ENCODE measurements around the gene ZNF213. TPM values are rescaled to one million over a fixed set of nuclear protein-coding genes. Genes with fewer than 3 reads are reported as not detected.

Gene ZNF213
- total and polyA plus RNA-seq, 2 experiments from 2014 or later, result 2.9 to 10.4 TPM

DNA sequence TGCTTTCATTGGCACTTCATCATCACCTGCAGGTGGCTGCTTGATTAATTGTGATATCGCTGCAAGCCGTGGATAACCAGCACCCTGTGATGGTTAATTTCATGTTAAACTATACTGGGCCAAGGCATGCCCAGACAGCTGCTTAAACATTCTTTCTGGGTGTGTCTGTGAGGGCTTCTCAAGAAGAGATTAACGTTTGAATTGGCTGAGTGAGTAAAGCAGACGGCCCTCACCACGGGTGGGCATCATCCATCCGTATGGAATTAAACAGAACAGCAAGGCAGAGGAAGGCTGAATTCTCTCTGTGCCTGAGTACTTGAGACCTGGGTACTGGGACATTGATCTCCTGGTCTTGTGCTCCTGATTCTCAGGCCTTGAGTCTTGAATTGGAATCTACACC, 7.1 kb upstream of the ZNF213 start (continued):
- TF ChIP-seq, protein P1, sequence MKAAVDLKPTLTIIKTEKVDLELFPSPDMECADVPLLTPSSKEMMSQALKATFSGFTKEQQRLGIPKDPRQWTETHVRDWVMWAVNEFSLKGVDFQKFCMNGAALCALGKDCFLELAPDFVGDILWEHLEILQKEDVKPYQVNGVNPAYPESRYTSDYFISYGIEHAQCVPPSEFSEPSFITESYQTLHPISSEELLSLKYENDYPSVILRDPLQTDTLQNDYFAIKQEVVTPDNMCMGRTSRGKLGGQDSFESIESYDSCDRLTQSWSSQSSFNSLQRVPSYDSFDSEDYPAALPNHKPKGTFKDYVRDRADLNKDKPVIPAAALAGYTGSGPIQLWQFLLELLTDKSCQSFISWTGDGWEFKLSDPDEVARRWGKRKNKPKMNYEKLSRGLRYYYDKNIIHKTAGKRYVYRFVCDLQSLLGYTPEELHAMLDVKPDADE (IDR thresholded peaks at IDR 0.05), result no peak
- TF ChIP-seq JUNB (IDR thresholded peaks at IDR 0.05; ENCODE audit: unreplicated experiment) (no peak), STAT1 (IDR thresholded peaks at IDR 0.05; ENCODE audit: unreplicated experiment) (no peak), ZNF114 (CRISPR knock-in tag; IDR thresholded peaks at IDR 0.05) (no peak)
- TF ChIP-seq, protein P2, sequence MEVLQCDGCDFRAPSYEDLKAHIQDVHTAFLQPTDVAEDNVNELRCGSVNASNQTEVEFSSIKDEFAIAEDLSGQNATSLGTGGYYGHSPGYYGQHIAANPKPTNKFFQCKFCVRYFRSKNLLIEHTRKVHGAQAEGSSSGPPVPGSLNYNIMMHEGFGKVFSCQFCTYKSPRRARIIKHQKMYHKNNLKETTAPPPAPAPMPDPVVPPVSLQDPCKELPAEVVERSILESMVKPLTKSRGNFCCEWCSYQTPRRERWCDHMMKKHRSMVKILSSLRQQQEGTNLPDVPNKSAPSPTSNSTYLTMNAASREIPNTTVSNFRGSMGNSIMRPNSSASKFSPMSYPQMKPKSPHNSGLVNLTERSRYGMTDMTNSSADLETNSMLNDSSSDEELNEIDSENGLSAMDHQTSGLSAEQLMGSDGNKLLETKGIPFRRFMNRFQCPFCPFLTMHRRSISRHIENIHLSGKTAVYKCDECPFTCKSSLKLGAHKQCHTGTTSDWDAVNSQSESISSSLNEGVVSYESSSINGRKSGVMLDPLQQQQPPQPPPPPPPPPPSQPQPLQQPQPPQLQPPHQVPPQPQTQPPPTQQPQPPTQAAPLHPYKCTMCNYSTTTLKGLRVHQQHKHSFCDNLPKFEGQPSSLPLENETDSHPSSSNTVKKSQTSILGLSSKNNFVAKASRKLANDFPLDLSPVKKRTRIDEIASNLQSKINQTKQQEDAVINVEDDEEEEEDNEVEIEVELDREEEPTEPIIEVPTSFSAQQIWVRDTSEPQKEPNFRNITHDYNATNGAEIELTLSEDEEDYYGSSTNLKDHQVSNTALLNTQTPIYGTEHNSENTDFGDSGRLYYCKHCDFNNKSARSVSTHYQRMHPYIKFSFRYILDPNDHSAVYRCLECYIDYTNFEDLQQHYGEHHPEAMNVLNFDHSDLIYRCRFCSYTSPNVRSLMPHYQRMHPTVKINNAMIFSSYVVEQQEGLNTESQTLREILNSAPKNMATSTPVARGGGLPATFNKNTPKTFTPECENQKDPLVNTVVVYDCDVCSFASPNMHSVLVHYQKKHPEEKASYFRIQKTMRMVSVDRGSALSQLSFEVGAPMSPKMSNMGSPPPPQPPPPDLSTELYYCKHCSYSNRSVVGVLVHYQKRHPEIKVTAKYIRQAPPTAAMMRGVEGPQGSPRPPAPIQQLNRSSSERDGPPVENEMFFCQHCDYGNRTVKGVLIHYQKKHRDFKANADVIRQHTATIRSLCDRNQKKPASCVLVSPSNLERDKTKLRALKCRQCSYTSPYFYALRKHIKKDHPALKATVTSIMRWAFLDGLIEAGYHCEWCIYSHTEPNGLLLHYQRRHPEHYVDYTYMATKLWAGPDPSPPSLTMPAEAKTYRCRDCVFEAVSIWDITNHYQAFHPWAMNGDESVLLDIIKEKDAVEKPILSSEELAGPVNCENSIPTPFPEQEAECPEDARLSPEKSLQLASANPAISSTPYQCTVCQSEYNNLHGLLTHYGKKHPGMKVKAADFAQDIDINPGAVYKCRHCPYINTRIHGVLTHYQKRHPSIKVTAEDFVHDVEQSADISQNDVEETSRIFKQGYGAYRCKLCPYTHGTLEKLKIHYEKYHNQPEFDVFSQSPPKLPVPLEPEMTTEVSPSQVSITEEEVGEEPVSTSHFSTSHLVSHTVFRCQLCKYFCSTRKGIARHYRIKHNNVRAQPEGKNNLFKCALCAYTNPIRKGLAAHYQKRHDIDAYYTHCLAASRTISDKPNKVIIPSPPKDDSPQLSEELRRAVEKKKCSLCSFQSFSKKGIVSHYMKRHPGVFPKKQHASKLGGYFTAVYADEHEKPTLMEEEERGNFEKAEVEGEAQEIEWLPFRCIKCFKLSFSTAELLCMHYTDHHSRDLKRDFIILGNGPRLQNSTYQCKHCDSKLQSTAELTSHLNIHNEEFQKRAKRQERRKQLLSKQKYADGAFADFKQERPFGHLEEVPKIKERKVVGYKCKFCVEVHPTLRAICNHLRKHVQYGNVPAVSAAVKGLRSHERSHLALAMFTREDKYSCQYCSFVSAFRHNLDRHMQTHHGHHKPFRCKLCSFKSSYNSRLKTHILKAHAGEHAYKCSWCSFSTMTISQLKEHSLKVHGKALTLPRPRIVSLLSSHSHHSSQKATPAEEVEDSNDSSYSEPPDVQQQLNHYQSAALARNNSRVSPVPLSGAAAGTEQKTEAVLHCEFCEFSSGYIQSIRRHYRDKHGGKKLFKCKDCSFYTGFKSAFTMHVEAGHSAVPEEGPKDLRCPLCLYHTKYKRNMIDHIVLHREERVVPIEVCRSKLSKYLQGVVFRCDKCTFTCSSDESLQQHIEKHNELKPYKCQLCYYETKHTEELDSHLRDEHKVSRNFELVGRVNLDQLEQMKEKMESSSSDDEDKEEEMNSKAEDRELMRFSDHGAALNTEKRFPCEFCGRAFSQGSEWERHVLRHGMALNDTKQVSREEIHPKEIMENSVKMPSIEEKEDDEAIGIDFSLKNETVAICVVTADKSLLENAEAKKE (CRISPR knock-in tag; IDR thresholded peaks at IDR 0.05), result no peak

DNA sequence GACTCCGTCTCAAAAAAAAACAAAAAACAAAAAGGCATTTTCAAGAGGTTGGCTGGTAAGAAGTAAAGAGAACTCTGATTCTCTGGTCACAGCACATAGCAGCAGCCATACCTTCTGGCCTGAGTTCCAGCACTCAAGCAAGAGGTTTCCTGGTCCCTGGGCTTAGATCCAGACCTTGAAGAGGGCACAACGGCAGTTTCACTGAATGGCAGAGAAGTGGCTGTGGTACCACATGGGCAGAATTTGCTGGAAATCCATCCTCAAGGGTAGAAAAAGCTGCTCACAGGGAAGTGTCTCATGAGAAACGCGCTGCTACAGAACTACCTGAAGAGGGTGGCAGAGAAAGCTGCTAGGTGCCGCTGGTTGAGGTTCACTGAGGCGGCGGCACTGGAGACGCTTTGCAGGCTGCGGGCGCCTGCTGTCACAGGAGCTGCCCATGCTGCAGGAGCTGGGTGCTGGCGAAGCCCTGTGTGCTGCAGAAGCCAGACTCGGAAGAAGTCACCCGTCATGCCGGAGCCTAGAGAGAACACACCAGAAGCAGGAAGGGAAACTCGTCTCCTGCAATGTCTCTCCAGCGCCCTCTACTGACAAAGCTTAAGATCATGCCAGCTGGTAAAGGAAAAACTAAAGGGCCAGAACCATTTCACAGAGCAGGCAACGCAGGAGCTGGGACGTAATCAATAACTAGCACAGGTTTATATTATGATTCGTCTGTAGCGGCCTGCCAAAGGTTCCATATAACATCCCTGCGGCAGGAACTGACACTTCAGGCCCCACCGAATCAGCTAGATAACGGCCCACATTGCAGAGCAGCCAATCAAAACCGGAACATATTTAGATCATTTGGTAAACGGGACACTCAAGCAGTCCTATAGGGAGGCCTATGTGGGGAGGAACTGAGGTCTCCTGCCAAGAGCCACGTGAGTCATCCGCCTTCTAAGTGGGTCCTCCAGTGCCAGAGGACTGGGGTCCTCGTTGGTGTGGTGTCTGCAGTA, 5.4 kb upstream of the ZNF213 start:
- peaks cover 39% of the 10 kb centered on the region for H3K4me1 Mint-ChIP-seq
- peak overlapping the region; percentile 85 for H3K27ac ChIP-seq (ENCODE audit: low read depth)
- H3F3A ChIP-seq (replicated peaks; ENCODE audit: low read depth), result peaks cover 61% of the 10 kb centered on the region
- no peak overlapping the region for H2AFZ ChIP-seq
- H3K36me3 ChIP-seq (ENCODE audit: insufficient read depth), result peaks cover 6% of the 10 kb centered on the region; the same call in 1 of the 2 replicates
- H3K4me1 ChIP-seq (ENCODE audit: insufficient read depth), result peaks cover 49% of the 10 kb centered on the region
- H3K9me3 Mint-ChIP-seq, result no peaks in the 10 kb centered on the region; the same call in 1 of the 3 replicates
- no peaks in the 10 kb centered on the region for H3K9me2 ChIP-seq (ENCODE audit: insufficient read depth)
- DNase-seq (ENCODE audit: low spot score) (peak; percentile 94), ATAC-seq (peak; percentile 54)
- H3K27me3 Mint-ChIP-seq (ENCODE audit: insufficient read depth, low read depth, poor library complexity), result peaks cover 21% of the 10 kb centered on the region
- no peak for TF ChIP-seq NANOG (IDR thresholded peaks at IDR 0.05; ENCODE audit: borderline replicate concordance)
- TF ChIP-seq, protein P3, sequence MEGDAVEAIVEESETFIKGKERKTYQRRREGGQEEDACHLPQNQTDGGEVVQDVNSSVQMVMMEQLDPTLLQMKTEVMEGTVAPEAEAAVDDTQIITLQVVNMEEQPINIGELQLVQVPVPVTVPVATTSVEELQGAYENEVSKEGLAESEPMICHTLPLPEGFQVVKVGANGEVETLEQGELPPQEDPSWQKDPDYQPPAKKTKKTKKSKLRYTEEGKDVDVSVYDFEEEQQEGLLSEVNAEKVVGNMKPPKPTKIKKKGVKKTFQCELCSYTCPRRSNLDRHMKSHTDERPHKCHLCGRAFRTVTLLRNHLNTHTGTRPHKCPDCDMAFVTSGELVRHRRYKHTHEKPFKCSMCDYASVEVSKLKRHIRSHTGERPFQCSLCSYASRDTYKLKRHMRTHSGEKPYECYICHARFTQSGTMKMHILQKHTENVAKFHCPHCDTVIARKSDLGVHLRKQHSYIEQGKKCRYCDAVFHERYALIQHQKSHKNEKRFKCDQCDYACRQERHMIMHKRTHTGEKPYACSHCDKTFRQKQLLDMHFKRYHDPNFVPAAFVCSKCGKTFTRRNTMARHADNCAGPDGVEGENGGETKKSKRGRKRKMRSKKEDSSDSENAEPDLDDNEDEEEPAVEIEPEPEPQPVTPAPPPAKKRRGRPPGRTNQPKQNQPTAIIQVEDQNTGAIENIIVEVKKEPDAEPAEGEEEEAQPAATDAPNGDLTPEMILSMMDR (conservative IDR thresholded peaks at IDR 0.05; ENCODE audit: low read depth in 2 of 2), result peak; percentile 88 to 95
- TF ChIP-seq POLR2AphosphoS5 (IDR thresholded peaks at IDR 0.05; ENCODE audit: low read depth), result no peak; the same call in 1 of the 2 replicates
- TF ChIP-seq, protein P4, sequence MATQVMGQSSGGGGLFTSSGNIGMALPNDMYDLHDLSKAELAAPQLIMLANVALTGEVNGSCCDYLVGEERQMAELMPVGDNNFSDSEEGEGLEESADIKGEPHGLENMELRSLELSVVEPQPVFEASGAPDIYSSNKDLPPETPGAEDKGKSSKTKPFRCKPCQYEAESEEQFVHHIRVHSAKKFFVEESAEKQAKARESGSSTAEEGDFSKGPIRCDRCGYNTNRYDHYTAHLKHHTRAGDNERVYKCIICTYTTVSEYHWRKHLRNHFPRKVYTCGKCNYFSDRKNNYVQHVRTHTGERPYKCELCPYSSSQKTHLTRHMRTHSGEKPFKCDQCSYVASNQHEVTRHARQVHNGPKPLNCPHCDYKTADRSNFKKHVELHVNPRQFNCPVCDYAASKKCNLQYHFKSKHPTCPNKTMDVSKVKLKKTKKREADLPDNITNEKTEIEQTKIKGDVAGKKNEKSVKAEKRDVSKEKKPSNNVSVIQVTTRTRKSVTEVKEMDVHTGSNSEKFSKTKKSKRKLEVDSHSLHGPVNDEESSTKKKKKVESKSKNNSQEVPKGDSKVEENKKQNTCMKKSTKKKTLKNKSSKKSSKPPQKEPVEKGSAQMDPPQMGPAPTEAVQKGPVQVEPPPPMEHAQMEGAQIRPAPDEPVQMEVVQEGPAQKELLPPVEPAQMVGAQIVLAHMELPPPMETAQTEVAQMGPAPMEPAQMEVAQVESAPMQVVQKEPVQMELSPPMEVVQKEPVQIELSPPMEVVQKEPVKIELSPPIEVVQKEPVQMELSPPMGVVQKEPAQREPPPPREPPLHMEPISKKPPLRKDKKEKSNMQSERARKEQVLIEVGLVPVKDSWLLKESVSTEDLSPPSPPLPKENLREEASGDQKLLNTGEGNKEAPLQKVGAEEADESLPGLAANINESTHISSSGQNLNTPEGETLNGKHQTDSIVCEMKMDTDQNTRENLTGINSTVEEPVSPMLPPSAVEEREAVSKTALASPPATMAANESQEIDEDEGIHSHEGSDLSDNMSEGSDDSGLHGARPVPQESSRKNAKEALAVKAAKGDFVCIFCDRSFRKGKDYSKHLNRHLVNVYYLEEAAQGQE (IDR thresholded peaks at IDR 0.05; ENCODE audit: unreplicated experiment), result no peak
- 0 out of 2 replicates have a peak, but pooled peaks have one; percentile 35 for TF ChIP-seq CREB1 (CRISPR knock-in tag; IDR thresholded peaks at IDR 0.05; ENCODE audit: low read depth)
- H3K36me3 Mint-ChIP-seq (ENCODE audit: low read depth), result peaks cover 46% of the 10 kb centered on the region
- peak overlapping the region; percentile 54 for H3K4me2 ChIP-seq
- peaks cover 12% of the 10 kb centered on the region for H4K20me1 ChIP-seq (replicated peaks; ENCODE audit: insufficient read depth)
- H3K27me3 ChIP-seq (ENCODE audit: insufficient read depth), result no peaks in the 10 kb centered on the region
- peak overlapping the region; percentile 52 for H3K4me3 Mint-ChIP-seq
- H3K27ac Mint-ChIP-seq, result peak overlapping the region; percentile 93
- H3K4me3 ChIP-seq, result no peak overlapping the region
- H3K79me2 ChIP-seq (replicated peaks; ENCODE audit: insufficient read depth), result peaks cover 24% of the 10 kb centered on the region
